HEK293 (cell line): Measurements from ENCODE around the gene PPARD.

ENCODE experiments used
- ZNF10 ChIP-seq: fragments of 450-650 bp; formaldehyde crosslinking; IDR thresholded peaks from 2 replicates; pipeline ENCODE4 v1.5.1; 2017; ENCODE audit warnings: missing biosample characterization, missing genetic modification characterization
- ZSCAN30 ChIP-seq: fragments of 450-650 bp; IDR thresholded peaks from 2 replicates; pipeline ENCODE4 v1.5.1; 2018; ENCODE audit warnings: missing biosample characterization, mild to moderate bottlenecking, missing genetic modification characterization, moderate library complexity
- TF ChIP-seq, protein P1 (sequence below): fragments of 450-650 bp; formaldehyde crosslinking; IDR thresholded peaks from 2 replicates; pipeline ENCODE4 v1.5.1; 2016; ENCODE audit warnings: missing biosample characterization, missing genetic modification characterization
- TF ChIP-seq, protein P2 (sequence below): fragments of 450-650 bp; formaldehyde crosslinking; IDR thresholded peaks from 2 replicates; pipeline ENCODE4 v1.5.1; 2016; ENCODE audit warnings: missing biosample characterization, missing genetic modification characterization
- TF ChIP-seq, protein P3 (sequence below): fragments of 450-650 bp; formaldehyde crosslinking; IDR thresholded peaks from 2 replicates; pipeline ENCODE4 v1.5.1; 2016; ENCODE audit warnings: missing biosample characterization, missing genetic modification characterization

DNA sequence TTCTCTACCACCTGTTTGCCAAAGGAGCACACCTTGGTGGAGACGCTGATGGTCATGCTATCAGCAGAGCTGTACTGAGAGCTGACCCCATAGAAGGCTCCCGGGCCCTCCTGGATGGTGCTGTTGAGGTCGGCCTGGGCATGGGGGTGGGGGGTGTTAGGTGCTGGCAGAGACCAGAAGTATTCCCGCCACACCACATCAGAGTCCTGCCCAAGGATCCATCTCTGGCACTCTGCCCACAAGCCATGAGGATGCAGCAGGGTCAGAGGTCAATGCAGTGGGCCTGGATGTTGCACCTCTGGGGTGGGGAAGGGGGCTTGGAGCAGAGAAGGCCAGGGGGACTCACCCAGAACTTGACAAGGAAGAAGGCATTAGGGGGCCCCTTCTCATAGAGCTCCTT lies 133.2 kb downstream of the PPARD start:
- TF ChIP-seq, protein P1, sequence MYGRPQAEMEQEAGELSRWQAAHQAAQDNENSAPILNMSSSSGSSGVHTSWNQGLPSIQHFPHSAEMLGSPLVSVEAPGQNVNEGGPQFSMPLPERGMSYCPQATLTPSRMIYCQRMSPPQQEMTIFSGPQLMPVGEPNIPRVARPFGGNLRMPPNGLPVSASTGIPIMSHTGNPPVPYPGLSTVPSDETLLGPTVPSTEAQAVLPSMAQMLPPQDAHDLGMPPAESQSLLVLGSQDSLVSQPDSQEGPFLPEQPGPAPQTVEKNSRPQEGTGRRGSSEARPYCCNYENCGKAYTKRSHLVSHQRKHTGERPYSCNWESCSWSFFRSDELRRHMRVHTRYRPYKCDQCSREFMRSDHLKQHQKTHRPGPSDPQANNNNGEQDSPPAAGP (tag by site-specific recombination): no peak
- TF ChIP-seq, protein P2, sequence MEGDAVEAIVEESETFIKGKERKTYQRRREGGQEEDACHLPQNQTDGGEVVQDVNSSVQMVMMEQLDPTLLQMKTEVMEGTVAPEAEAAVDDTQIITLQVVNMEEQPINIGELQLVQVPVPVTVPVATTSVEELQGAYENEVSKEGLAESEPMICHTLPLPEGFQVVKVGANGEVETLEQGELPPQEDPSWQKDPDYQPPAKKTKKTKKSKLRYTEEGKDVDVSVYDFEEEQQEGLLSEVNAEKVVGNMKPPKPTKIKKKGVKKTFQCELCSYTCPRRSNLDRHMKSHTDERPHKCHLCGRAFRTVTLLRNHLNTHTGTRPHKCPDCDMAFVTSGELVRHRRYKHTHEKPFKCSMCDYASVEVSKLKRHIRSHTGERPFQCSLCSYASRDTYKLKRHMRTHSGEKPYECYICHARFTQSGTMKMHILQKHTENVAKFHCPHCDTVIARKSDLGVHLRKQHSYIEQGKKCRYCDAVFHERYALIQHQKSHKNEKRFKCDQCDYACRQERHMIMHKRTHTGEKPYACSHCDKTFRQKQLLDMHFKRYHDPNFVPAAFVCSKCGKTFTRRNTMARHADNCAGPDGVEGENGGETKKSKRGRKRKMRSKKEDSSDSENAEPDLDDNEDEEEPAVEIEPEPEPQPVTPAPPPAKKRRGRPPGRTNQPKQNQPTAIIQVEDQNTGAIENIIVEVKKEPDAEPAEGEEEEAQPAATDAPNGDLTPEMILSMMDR (tag by site-specific recombination): no peak
- TF ChIP-seq, protein P3, sequence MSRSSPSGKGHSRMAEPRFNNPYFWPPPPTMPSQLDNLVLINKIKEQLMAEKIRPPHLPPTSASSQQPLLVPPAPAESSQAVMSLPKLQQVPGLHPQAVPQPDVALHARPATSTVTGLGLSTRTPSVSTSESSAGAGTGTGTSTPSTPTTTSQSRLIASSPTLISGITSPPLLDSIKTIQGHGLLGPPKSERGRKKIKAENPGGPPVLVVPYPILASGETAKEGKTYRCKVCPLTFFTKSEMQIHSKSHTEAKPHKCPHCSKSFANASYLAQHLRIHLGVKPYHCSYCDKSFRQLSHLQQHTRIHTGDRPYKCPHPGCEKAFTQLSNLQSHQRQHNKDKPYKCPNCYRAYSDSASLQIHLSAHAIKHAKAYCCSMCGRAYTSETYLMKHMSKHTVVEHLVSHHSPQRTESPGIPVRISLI (tag by site-specific recombination): no peak
- TF ChIP-seq ZSCAN30 (tag by site-specific recombination) (no peak), ZNF10 (tag by site-specific recombination) (no peak)
